Liver (tissue), 3 donors: Measurements from ENCODE around the gene ANK3.

Source experiments
- EGR1 ChIP-seq, 2 donors: IDR thresholded peaks; 2 replicates each; pipeline ENCODE4 v1.6.1; 2016 to 2018; ENCODE audit warnings: antibody characterized with exemption in 2 of 2, low read depth in 2 of 2
- GABPA ChIP-seq, 2 donors: IDR thresholded peaks in 1 of 2; conservative IDR thresholded peaks in 1 of 2; 2 replicates each; pipeline ENCODE4 v1.6.1; 2016; ENCODE audit warnings: antibody characterized with exemption in 2 of 2, mild to moderate bottlenecking in 1 of 2, moderate library complexity in 1 of 2
- TF ChIP-seq, protein P1 (sequence below): fragments of 150-350 bp; IDR thresholded peaks from 2 replicates; pipeline ENCODE4 v1.5.1; 2017; ENCODE audit warnings: improper control_type of control experiment, low read depth, low read length; ENCODE audit not compliant: missing input control
- TF ChIP-seq, protein P2 (sequence below): IDR thresholded peaks from 2 replicates; pipeline ENCODE4 v1.6.1; 2016; ENCODE audit warnings: antibody characterized with exemption, mild to moderate bottlenecking
- TF ChIP-seq, protein P3 (sequence below): IDR thresholded peaks from 2 replicates; pipeline ENCODE4 v1.6.1; 2016; ENCODE audit warnings: antibody characterized with exemption
- donor health status: healthy.
- donor health status: healthy.

DNA sequence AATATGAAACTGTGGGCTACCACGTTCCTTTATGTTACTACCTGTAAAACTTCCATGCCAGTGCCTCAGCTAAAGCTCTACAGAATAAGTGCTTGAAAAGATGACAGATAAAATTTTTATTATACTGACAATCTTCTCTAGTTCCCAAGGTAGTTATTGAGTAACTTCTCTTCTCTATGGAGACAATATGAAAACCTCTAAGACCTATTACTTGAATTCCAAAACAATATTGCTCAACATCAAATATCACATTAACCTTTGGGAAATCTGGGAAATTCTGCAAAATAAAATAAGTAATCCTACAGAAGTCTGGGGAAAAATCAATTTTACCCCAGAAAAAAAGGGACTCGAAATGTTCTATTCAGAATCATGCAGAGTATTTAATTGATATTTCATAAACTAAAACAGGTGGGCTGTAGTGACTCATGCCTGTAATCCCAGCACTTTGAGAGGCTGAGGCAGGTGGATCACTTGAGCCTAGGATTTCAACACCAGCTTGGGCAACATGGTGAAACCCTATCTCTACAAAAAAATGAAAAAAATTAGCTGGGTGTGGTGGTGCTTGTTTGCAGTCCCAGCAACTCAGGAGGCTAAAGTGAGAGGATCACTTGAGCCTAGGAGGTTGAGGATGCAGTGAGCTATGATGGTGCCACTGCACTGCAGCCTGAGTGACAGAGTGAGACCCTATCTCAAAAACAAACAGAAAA lies 23.8 kb upstream of the ANK3 start:
- TF ChIP-seq, protein P1, sequence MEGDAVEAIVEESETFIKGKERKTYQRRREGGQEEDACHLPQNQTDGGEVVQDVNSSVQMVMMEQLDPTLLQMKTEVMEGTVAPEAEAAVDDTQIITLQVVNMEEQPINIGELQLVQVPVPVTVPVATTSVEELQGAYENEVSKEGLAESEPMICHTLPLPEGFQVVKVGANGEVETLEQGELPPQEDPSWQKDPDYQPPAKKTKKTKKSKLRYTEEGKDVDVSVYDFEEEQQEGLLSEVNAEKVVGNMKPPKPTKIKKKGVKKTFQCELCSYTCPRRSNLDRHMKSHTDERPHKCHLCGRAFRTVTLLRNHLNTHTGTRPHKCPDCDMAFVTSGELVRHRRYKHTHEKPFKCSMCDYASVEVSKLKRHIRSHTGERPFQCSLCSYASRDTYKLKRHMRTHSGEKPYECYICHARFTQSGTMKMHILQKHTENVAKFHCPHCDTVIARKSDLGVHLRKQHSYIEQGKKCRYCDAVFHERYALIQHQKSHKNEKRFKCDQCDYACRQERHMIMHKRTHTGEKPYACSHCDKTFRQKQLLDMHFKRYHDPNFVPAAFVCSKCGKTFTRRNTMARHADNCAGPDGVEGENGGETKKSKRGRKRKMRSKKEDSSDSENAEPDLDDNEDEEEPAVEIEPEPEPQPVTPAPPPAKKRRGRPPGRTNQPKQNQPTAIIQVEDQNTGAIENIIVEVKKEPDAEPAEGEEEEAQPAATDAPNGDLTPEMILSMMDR, result no peak
- TF ChIP-seq, protein P2, sequence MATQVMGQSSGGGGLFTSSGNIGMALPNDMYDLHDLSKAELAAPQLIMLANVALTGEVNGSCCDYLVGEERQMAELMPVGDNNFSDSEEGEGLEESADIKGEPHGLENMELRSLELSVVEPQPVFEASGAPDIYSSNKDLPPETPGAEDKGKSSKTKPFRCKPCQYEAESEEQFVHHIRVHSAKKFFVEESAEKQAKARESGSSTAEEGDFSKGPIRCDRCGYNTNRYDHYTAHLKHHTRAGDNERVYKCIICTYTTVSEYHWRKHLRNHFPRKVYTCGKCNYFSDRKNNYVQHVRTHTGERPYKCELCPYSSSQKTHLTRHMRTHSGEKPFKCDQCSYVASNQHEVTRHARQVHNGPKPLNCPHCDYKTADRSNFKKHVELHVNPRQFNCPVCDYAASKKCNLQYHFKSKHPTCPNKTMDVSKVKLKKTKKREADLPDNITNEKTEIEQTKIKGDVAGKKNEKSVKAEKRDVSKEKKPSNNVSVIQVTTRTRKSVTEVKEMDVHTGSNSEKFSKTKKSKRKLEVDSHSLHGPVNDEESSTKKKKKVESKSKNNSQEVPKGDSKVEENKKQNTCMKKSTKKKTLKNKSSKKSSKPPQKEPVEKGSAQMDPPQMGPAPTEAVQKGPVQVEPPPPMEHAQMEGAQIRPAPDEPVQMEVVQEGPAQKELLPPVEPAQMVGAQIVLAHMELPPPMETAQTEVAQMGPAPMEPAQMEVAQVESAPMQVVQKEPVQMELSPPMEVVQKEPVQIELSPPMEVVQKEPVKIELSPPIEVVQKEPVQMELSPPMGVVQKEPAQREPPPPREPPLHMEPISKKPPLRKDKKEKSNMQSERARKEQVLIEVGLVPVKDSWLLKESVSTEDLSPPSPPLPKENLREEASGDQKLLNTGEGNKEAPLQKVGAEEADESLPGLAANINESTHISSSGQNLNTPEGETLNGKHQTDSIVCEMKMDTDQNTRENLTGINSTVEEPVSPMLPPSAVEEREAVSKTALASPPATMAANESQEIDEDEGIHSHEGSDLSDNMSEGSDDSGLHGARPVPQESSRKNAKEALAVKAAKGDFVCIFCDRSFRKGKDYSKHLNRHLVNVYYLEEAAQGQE, result no peak
- TF ChIP-seq, protein P3, sequence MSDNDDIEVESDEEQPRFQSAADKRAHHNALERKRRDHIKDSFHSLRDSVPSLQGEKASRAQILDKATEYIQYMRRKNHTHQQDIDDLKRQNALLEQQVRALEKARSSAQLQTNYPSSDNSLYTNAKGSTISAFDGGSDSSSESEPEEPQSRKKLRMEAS, result no peak
- TF ChIP-seq GABPA (IDR thresholded peaks at IDR 0.05 in 1 of 2, conservative IDR thresholded peaks at IDR 0.05 in 1 of 2) (no peak), EGR1 (IDR thresholded peaks at IDR 0.05; ENCODE audit: low read depth in 2 of 2) (no peak)
